Measurements from ENCODE around the gene CFI. TPM values are rescaled to one million over a fixed set of nuclear protein-coding genes. Genes with fewer than 3 reads are reported as not detected.

Gene CFI
- not detected in 2 replicates for total RNA-seq

GRCh38 chr4:109801895-109802319 is at the start of gene CFI:
Gene CFI (minus strand): TSS chr4:109801999. CDS start chr4:109801971, 28 bp downstream.

GRCh38 chr4:109847896-109848442 is 46.2 kb upstream of the CFI start, which contains the start of gene LRIT3:
Gene LRIT3 (plus strand): TSS chr4:109848107. CDS start chr4:109848202, 95 bp downstream.

GRCh38 chr4:109827672-109828071 is 25.9 kb upstream of the CFI start, which contains the start of gene RRH:
Gene RRH (plus strand): TSS chr4:109827972. CDS start chr4:109828028, 56 bp downstream.

GRCh38 chr4:109815151-109816081 is 13.6 kb upstream of the CFI start, which contains the start of gene GAR1:
Gene GAR1 (plus strand): TSS chr4:109815762. CDS start chr4:109816165, 403 bp downstream.

GRCh38 chr4:109729718-109730618 is 71.8 kb downstream of the CFI start, which contains the start of gene PLA2G12A:
Gene PLA2G12A (minus strand): TSS chr4:109730070. CDS start chr4:109729809, 261 bp downstream.

GRCh38 chr4:109702950-109703663 is 98.7 kb downstream of the CFI start, which contains the start of gene CASP6:
Gene CASP6 (minus strand): TSS chr4:109703445. CDS start chr4:109703395, 50 bp downstream.

Other genes starting within 250 kb of the CFI start
- gene MCUB, start 241.8 kb downstream of the CFI start, total RNA-seq = 4.7 and 12.6 TPM in 2 replicates
- 22.2 and 28.3 TPM in 2 replicates for gene CASP6, start 98.6 kb downstream of the CFI start, total RNA-seq
- gene PLA2G12A, start 71.9 kb downstream of the CFI start, total RNA-seq = 12.6 and 21.3 TPM in 2 replicates
- 3.5 and 4.2 TPM in 2 replicates for gene GAR1, start 13.8 kb upstream of the CFI start, total RNA-seq
- gene RRH, start 26.0 kb upstream of the CFI start, total RNA-seq = not detected in 2 replicates
- gene LRIT3, start 46.1 kb upstream of the CFI start, total RNA-seq = not detected in 2 replicates
- 2.0 and 2.1 TPM in 2 replicates for gene EGF, start 110.9 kb upstream of the CFI start, total RNA-seq